Uterus (tissue), 2 donors: ENCODE results near the gene MILR1.

Experiments
- CTCF ChIP-seq, 4 experiments: fragments of 200-600 bp in 2 of 4; fragments of 450-650 bp in 2 of 4; sonication (generic) in 2 of 4; IDR thresholded peaks; one replicate each; pipeline ENCODE4 v1.5.1; 2016 to 2019; ENCODE audit warnings: antibody characterized with exemption in 4 of 4, mild to moderate bottlenecking in 2 of 4, moderate library complexity in 1 of 4
- POLR2A ChIP-seq, 2 donors: fragments of 450-650 bp; IDR thresholded peaks; one replicate each; pipeline ENCODE4 v1.6.1; 2016; ENCODE audit warnings: antibody characterized with exemption in 2 of 2, mild to moderate bottlenecking in 1 of 2, moderate library complexity in 1 of 2

GRCh38 chr17:64443086-64443760, 5.7 kb upstream of the MILR1 start:
- no peak for TF ChIP-seq POLR2A (IDR thresholded peaks at IDR 0.05)
- no peak for TF ChIP-seq CTCF (IDR thresholded peaks at IDR 0.05)
